Endothelial cell of umbilical vein (primary cell): ENCODE data around the gene PCSK6. TPM values are rescaled to one million over a fixed set of nuclear protein-coding genes. Genes with fewer than 3 reads are reported as not detected.

Experiments
- BruUV-seq: library from RNA; stranded (reverse); fragments of 400-500 nt; replicated peaks from 2 replicates; lab custom pipeline; 2021; lab: Mats Ljungman, UMichigan
- CTCF ChIA-PET: fragments of 300-600, 350-600 bp; sonication (Branson Sonifier 250); formaldehyde crosslinking; loops from one replicate; lab custom pipeline; 2021; ENCODE audit warnings: antibody characterized with exemption, inconsistent platforms; lab: Charles Lee
- POLR2A ChIA-PET: fragments of 300-600, 350-600 bp; sonication (Branson Sonifier 250); formaldehyde crosslinking; loops from one replicate; lab custom pipeline; 2021; ENCODE audit warnings: antibody characterized with exemption, inconsistent platforms; lab: Charles Lee
- DNase-seq: peaks from one replicate; pipeline ENCODE4 v3.0.0-alpha.2; 2011; ENCODE audit warnings: low read depth, low spot score
- FAIRE-seq: peaks from 2 replicates; lab custom pipeline; 2011; peaks lifted over from hg19 to GRCh38; lab: Jason Lieb, UNC
- H2AFZ ChIP-seq: 2 replicates; pipeline ENCODE4 v1.6.0; 2012; ENCODE audit warnings: low read depth, low read length, control low read depth, inconsistent platforms
- H3K27ac ChIP-seq: 2 replicates; pipeline ENCODE4 v1.5.1; 2011; ENCODE audit warnings: low read depth, mild to moderate bottlenecking, control low read depth, low read length, moderate library complexity; ENCODE audit not compliant: insufficient read depth
- H3K27me3 ChIP-seq, 2 experiments: 2 replicates each; pipeline versions ENCODE4 v1.6.0 to v1.6.1; 2011; ENCODE audit warnings: low read length in 2 of 2, mixed read lengths in 1 of 2; ENCODE audit not compliant: control insufficient read depth in 2 of 2, insufficient read depth in 2 of 2
- H3K36me3 ChIP-seq, 2 experiments: 2 replicates in 1 of 2; 3 replicates in 1 of 2; pipeline ENCODE4 v1.5.1; 2011; ENCODE audit warnings: low read length in 2 of 2, mild to moderate bottlenecking in 1 of 2, moderate library complexity in 1 of 2; ENCODE audit not compliant: control insufficient read depth in 2 of 2, insufficient read depth in 2 of 2; ENCODE audit errors: extremely low read depth in 1 of 2
- H3K4me1 ChIP-seq: 3 replicates; pipeline ENCODE4 v1.5.1; 2011; ENCODE audit warnings: mild to moderate bottlenecking, low read length; ENCODE audit not compliant: control insufficient read depth, insufficient read depth; ENCODE audit errors: extremely low read depth
- H3K4me2 ChIP-seq: 2 replicates; pipeline ENCODE4 v1.6.1; 2011; ENCODE audit warnings: low read length, control low read depth, mixed read lengths; ENCODE audit not compliant: insufficient read depth
- H3K4me3 ChIP-seq, 3 experiments: fragments of 200-600 bp in 1 of 3; sonication (generic), shearing (Covaris generic) in 1 of 3; replicated peaks in 1 of 3; 2 replicates each; pipeline ENCODE4 v1.5.1; 2011 to 2016; ENCODE audit warnings: control low read depth in 3 of 3, low read length in 3 of 3, mild to moderate bottlenecking in 2 of 3, inconsistent platforms in 1 of 3, low read depth in 1 of 3, moderate library complexity in 1 of 3; ENCODE audit not compliant: insufficient read depth in 1 of 3
- H3K79me2 ChIP-seq: 2 replicates; pipeline ENCODE4 v1.6.0; 2012; ENCODE audit warnings: low read length, inconsistent platforms; ENCODE audit not compliant: control insufficient read depth, insufficient read depth
- H3K9ac ChIP-seq: replicated peaks from 2 replicates; pipeline ENCODE3; 2011; ENCODE audit warnings: low read length, control low read depth; ENCODE audit not compliant: insufficient read depth; ENCODE audit errors: extremely low read depth
- H3K9me1 ChIP-seq: replicated peaks from 3 replicates; pipeline ENCODE4 v1.6.0; 2011; ENCODE audit warnings: mild to moderate bottlenecking, low read length; ENCODE audit not compliant: control insufficient read depth, insufficient read depth; ENCODE audit errors: extremely low read depth
- H3K9me3 ChIP-seq: replicated peaks from 2 replicates; pipeline ENCODE4 v1.5.1; 2012; ENCODE audit warnings: low read length, inconsistent platforms; ENCODE audit not compliant: control insufficient read depth, insufficient read depth
- H4K20me1 ChIP-seq: replicated peaks from 2 replicates; pipeline ENCODE3; 2011; ENCODE audit warnings: mild to moderate bottlenecking, low read length; ENCODE audit not compliant: control insufficient read depth, insufficient read depth; ENCODE audit errors: extremely low read depth
- CTCF ChIP-seq, 2 donors: IDR thresholded peaks; 1 replicate in 1 of 2; 2 replicates in 1 of 2; pipeline ENCODE4 v1.5.1; 2011; ENCODE audit warnings: low read length in 2 of 2, mild to moderate bottlenecking in 2 of 2, moderate library complexity in 2 of 2, control low read depth in 1 of 2, inconsistent platforms in 1 of 2, low read depth in 1 of 2; ENCODE audit not compliant: insufficient read depth in 1 of 2; ENCODE audit errors: extremely low read depth in 1 of 2
- EZH2 ChIP-seq: IDR thresholded peaks from 2 replicates; pipeline ENCODE4 v1.6.1; 2012; ENCODE audit warnings: borderline replicate concordance, low read depth, mild to moderate bottlenecking, moderate library complexity, low read length, inconsistent platforms; ENCODE audit not compliant: severe bottlenecking
- FOS ChIP-seq: IDR thresholded peaks from 2 replicates; pipeline ENCODE4 v1.6.1; 2011; ENCODE audit warnings: mild to moderate bottlenecking, low read length, moderate library complexity, borderline replicate concordance; ENCODE audit not compliant: insufficient read depth
- GATA2 ChIP-seq: IDR thresholded peaks from 2 replicates; pipeline ENCODE4 v1.7.0; 2011; ENCODE audit warnings: low read depth, mild to moderate bottlenecking, moderate library complexity, mixed read lengths, low read length; ENCODE audit not compliant: insufficient read length, insufficient read depth
- JUN ChIP-seq: IDR thresholded peaks from 2 replicates; pipeline ENCODE4 v1.6.1; 2011; ENCODE audit warnings: borderline replicate concordance, low read depth; ENCODE audit not compliant: insufficient read length, insufficient read depth
- MAX ChIP-seq: IDR thresholded peaks from 2 replicates; pipeline ENCODE4 v1.6.1; 2011; ENCODE audit not compliant: insufficient read depth, insufficient read length
- MYC ChIP-seq: IDR thresholded peaks from one replicate; pipeline ENCODE4 v1.6.1; 2011; ENCODE audit warnings: mild to moderate bottlenecking, low read depth, low read length
- POLR2A ChIP-seq: IDR thresholded peaks from 2 replicates; pipeline ENCODE4 v1.6.1; 2012; ENCODE audit warnings: low read depth, mild to moderate bottlenecking, control low read depth, low read length
- POLR2AphosphoS5 ChIP-seq: IDR thresholded peaks from 2 replicates; pipeline ENCODE4 v1.6.1; 2012; ENCODE audit warnings: low read depth, mild to moderate bottlenecking, control low read depth, low read length, moderate library complexity; ENCODE audit not compliant: insufficient read depth
- dilution Hi-C: fragments of 300-500 bp; cut with MboI; formaldehyde crosslinking; loops from one replicate; pipeline ENCODE4 v1.15.0; 2019; ENCODE audit warnings: low sequenced_read_pairs; ENCODE audit not compliant: extremely low pct_ligation_motif_present
- intact Hi-C: fragments of 100-400 bp; cut with micrococcal nuclease; formaldehyde crosslinking; loops from one replicate; pipeline ENCODE4 v1.10.0; 2022
- polyA plus RNA-seq, 4 experiments: library from polyadenylated mRNA; depleted of rRNA in 3 of 4; stranded (reverse) in 3 of 4; unstranded in 1 of 4; fragments of >200 nt; gene quantifications; 2 replicates each; pipeline versions ENCODE4 v1.2.1 to v1.2.3, GENCODE V29; 2011 to 2012; ENCODE audit warnings: missing spikeins in 1 of 4
- total RNA-seq: library from RNA; stranded (reverse); gene quantifications from 2 replicates; pipeline ENCODE4 v1.2.3, GENCODE V29; 2021

Gene PCSK6
- total and polyA plus RNA-seq, 2 donors (not counting 3 experiments of a cell fraction or from before 2014, with no cell fraction given) = 0.18 to 0.69 TPM

- FAIRE-seq (no peak), DNase-seq (no peak)
- BruUV-seq = no TSS peak
- Histone ChIP-seq H3K9ac (no peak overlapping the region), H3K79me2 (no peaks in the 10 kb centered on the region), H3K36me3 (no peaks in the 10 kb centered on the region), H3K4me1 (peaks cover 18% of the 10 kb centered on the region), H3K27ac (no peak overlapping the region), H2AFZ (no peak overlapping the region), H4K20me1 (no peaks in the 10 kb centered on the region), H3K9me3 (no peaks in the 10 kb centered on the region), H3K27me3 (peaks cover 0 to 2% of the 10 kb centered on the region in 2 experiments), H3K4me2 (no peak overlapping the region), H3K4me3 (no peak overlapping the region), H3K9me1 (no peaks in the 10 kb centered on the region)
- intact Hi-C loops = no loop called here
- ChIA-PET POLR2A (no interaction called here), CTCF (interaction anchor here (0.8 to 1.4 kb wide), 2 partner anchors 51 to 150 kb away, joined by 3 to 6 read pairs; no protein-coding TSS in a partner anchor)
- dilution Hi-C loops = no loop called here
- no peak for TF ChIP-seq MAX
- no peak for TF ChIP-seq EZH2
- TF ChIP-seq POLR2A = no peak
- TF ChIP-seq CTCF (IDR thresholded peaks at IDR 0.05; ENCODE audit: extremely low read depth in 1 of 2, insufficient read depth in 1 of 2, low read depth in 1 of 2, low read length in 2 of 2) = no peak
- no peak for TF ChIP-seq GATA2
- no peak for TF ChIP-seq POLR2AphosphoS5
- TF ChIP-seq FOS = no peak
- no peak for TF ChIP-seq JUN
- no peak for TF ChIP-seq MYC
These were observed 38.9 kb downstream of the PCSK6 start for GRCh38 chr15:101450403-101451265.
